Astrocyte (in vitro differentiated cells and primary cell): ENCODE data around the gene PLXND1. TPM values are rescaled to one million over a fixed set of nuclear protein-coding genes. Genes with fewer than 3 reads are reported as not detected.

ENCODE experiments used
- DNase-seq: peaks from one replicate; pipeline ENCODE4 v3.0.0-alpha.2; 2010; ENCODE audit warnings: low read depth
- FAIRE-seq: peaks from 2 replicates; lab custom pipeline; 2011; peaks lifted over from hg19 to GRCh38; lab: Jason Lieb, UNC
- H2AFZ ChIP-seq: 2 replicates; pipeline ENCODE4 v1.6.0; 2012; ENCODE audit warnings: low read depth, low read length, inconsistent platforms
- H3K27ac ChIP-seq: 2 replicates; pipeline ENCODE4 v1.5.1; 2011; ENCODE audit warnings: low read depth, low read length, inconsistent platforms
- H3K27me3 ChIP-seq: 2 replicates; pipeline ENCODE4 v1.6.0; 2011; ENCODE audit warnings: low read length, inconsistent platforms; ENCODE audit not compliant: insufficient read depth
- H3K36me3 ChIP-seq: 2 replicates; pipeline ENCODE4 v1.5.1; 2011; ENCODE audit warnings: low read length, inconsistent platforms; ENCODE audit not compliant: insufficient read depth
- H3K4me1 ChIP-seq: 2 replicates; pipeline ENCODE4 v1.5.1; 2011; ENCODE audit warnings: low read length, inconsistent platforms; ENCODE audit not compliant: insufficient read depth
- H3K4me2 ChIP-seq: 2 replicates; pipeline ENCODE4 v1.6.0; 2012; ENCODE audit warnings: low read length, inconsistent platforms
- H3K4me3 ChIP-seq: 2 replicates; pipeline ENCODE4 v1.5.1; 2011; ENCODE audit warnings: low read depth, mild to moderate bottlenecking, low read length, inconsistent platforms; ENCODE audit not compliant: insufficient read depth
- H3K79me2 ChIP-seq: 2 replicates; pipeline ENCODE4 v1.6.0; 2012; ENCODE audit warnings: mild to moderate bottlenecking, low read length, inconsistent platforms; ENCODE audit not compliant: insufficient read depth
- H3K9ac ChIP-seq: 2 replicates; pipeline ENCODE4 v1.6.0; 2012; ENCODE audit warnings: mild to moderate bottlenecking, low read length, inconsistent platforms
- H3K9me3 ChIP-seq: 2 replicates; pipeline ENCODE4 v1.5.1; 2012; ENCODE audit warnings: low read depth, mild to moderate bottlenecking, low read length, inconsistent platforms; ENCODE audit not compliant: insufficient read depth
- H4K20me1 ChIP-seq: 2 replicates; pipeline ENCODE4 v1.6.0; 2012; ENCODE audit warnings: low read length, inconsistent platforms; ENCODE audit not compliant: insufficient read depth
- H3K27ac Mint-ChIP-seq: one replicate; pipeline ENCODE4 v1.8.0; 2021; ENCODE audit warnings: mild to moderate bottlenecking, mixed read lengths; ENCODE audit not compliant: unreplicated experiment
- H3K27me3 Mint-ChIP-seq: one replicate; pipeline ENCODE4 v1.8.0; 2021; ENCODE audit warnings: low read depth, mixed read lengths; ENCODE audit not compliant: unreplicated experiment
- H3K36me3 Mint-ChIP-seq: one replicate; pipeline ENCODE4 v1.8.0; 2021; ENCODE audit warnings: low read depth, mixed read lengths; ENCODE audit not compliant: unreplicated experiment
- H3K4me1 Mint-ChIP-seq: one replicate; pipeline ENCODE4 v1.8.0; 2021; ENCODE audit warnings: low read depth, mixed read lengths; ENCODE audit not compliant: unreplicated experiment
- H3K4me3 Mint-ChIP-seq: one replicate; pipeline ENCODE4 v1.8.0; 2021; ENCODE audit warnings: mild to moderate bottlenecking, moderate library complexity, mixed read lengths; ENCODE audit not compliant: unreplicated experiment
- H3K9me3 Mint-ChIP-seq: one replicate; pipeline ENCODE4 v1.8.0; 2021; ENCODE audit warnings: mild to moderate bottlenecking, mixed read lengths; ENCODE audit not compliant: unreplicated experiment
- CTCF ChIP-seq: IDR thresholded peaks from 2 replicates; pipeline ENCODE4 v1.5.1; 2011; ENCODE audit warnings: low read depth, mild to moderate bottlenecking, inconsistent platforms, low read length, moderate library complexity; ENCODE audit not compliant: insufficient read depth
- EZH2 ChIP-seq: IDR thresholded peaks from 2 replicates; pipeline ENCODE4 v1.6.1; 2012; ENCODE audit warnings: mild to moderate bottlenecking, low read length, inconsistent platforms; ENCODE audit not compliant: insufficient read depth
- total RNA-seq: library from RNA; stranded (reverse); gene quantifications from 2 replicates; pipeline ENCODE4 v1.2.1, GENCODE V29; 2021

Gene PLXND1
- total RNA-seq, 1 donor from 2014 or later = 184 TPM

- no peak for DNase-seq
- Mint-ChIP-seq H3K4me1 (peaks cover 12% of the 10 kb centered on the region), H3K36me3 (no peaks in the 10 kb centered on the region), H3K27me3 (peaks cover 7% of the 10 kb centered on the region), H3K4me3 (no peak overlapping the region), H3K27ac (no peak overlapping the region), H3K9me3 (no peaks in the 10 kb centered on the region)
- Histone ChIP-seq H3K4me1 (no peaks in the 10 kb centered on the region), H3K9me3 (no peaks in the 10 kb centered on the region), H3K27ac (no peak overlapping the region), H3K9ac (no peak overlapping the region), H3K79me2 (no peaks in the 10 kb centered on the region), H3K4me3 (no peak overlapping the region), H2AFZ (no peak overlapping the region), H3K27me3 (no peaks in the 10 kb centered on the region), H3K4me2 (no peak overlapping the region), H3K36me3 (no peaks in the 10 kb centered on the region), H4K20me1 (no peaks in the 10 kb centered on the region)
- FAIRE-seq = no peak
- TF ChIP-seq CTCF = no peak
- TF ChIP-seq EZH2 = no peak
Observed at GRCh38 chr3:129539206-129539605, 67.3 kb downstream of the PLXND1 start.

- no peaks in the 10 kb centered on the region for H3K36me3 ChIP-seq
- no peak overlapping the region for H3K9ac ChIP-seq
- no peaks in the 10 kb centered on the region for H4K20me1 ChIP-seq
- H3K27me3 ChIP-seq = no peaks in the 10 kb centered on the region
- no peak overlapping the region for H3K27ac ChIP-seq
- no peak overlapping the region for H3K4me3 Mint-ChIP-seq
- no peak overlapping the region for H3K4me3 ChIP-seq
- no peaks in the 10 kb centered on the region for H3K4me1 ChIP-seq
- no peak overlapping the region for H2AFZ ChIP-seq
- TF ChIP-seq CTCF = no peak
- no peak for TF ChIP-seq EZH2
- H3K36me3 Mint-ChIP-seq = no peaks in the 10 kb centered on the region
- DNase-seq (no peak), FAIRE-seq (no peak)
- H3K27me3 Mint-ChIP-seq = peaks cover 3% of the 10 kb centered on the region
- peaks cover 16% of the 10 kb centered on the region for H3K4me1 Mint-ChIP-seq
- H3K9me3 Mint-ChIP-seq = no peaks in the 10 kb centered on the region
- H3K4me2 ChIP-seq = no peak overlapping the region
- no peaks in the 10 kb centered on the region for H3K9me3 ChIP-seq
- H3K27ac Mint-ChIP-seq = no peak overlapping the region
- H3K79me2 ChIP-seq = no peaks in the 10 kb centered on the region
Observed at GRCh38 chr3:129536804-129537203, 69.7 kb downstream of the PLXND1 start.

GRCh38 chr3:129536374-129536667, 70.2 kb downstream of the PLXND1 start:
- no peak for TF ChIP-seq CTCF
- no peak for TF ChIP-seq EZH2
- Histone ChIP-seq H3K4me2 (no peak overlapping the region), H3K36me3 (no peaks in the 10 kb centered on the region), H3K4me3 (no peak overlapping the region), H3K27ac (no peak overlapping the region), H3K79me2 (no peaks in the 10 kb centered on the region), H2AFZ (no peak overlapping the region), H3K27me3 (no peaks in the 10 kb centered on the region), H3K4me1 (no peaks in the 10 kb centered on the region), H3K9me3 (no peaks in the 10 kb centered on the region), H3K9ac (no peak overlapping the region), H4K20me1 (no peaks in the 10 kb centered on the region)
- FAIRE-seq = no peak
- no peaks in the 10 kb centered on the region for H3K9me3 Mint-ChIP-seq
- DNase-seq = no peak
- no peak overlapping the region for H3K27ac Mint-ChIP-seq
- no peak overlapping the region for H3K4me3 Mint-ChIP-seq
- no peaks in the 10 kb centered on the region for H3K36me3 Mint-ChIP-seq
- peaks cover 3% of the 10 kb centered on the region for H3K27me3 Mint-ChIP-seq
- H3K4me1 Mint-ChIP-seq = peaks cover 16% of the 10 kb centered on the region
